HG02623 (cell line): ENCODE measurements around the gene LRMDA.

ENCODE experiments used
- ATAC-seq: cut with Tn5 transposase; IDR thresholded peaks from one replicate; pipeline ENCODE4 v1.9.1; 2021; ENCODE audit warnings: moderate library complexity; ENCODE audit not compliant: unreplicated experiment

LRMDA gene

GRCh38 chr10:76088980-76089379 lies 657.6 kb downstream of the LRMDA start:
- no peak for ATAC-seq

- ATAC-seq, result no peak
Observed at GRCh38 chr10:76089556-76090180, 658.2 kb downstream of the LRMDA start.

GRCh38 chr10:76091926-76092325 lies 660.5 kb downstream of the LRMDA start:
- no peak for ATAC-seq

- no peak for ATAC-seq
Observed at GRCh38 chr10:76106611-76107010, 675.2 kb downstream of the LRMDA start.

- ATAC-seq, result no peak
Observed at GRCh38 chr10:76108563-76109359, 677.3 kb downstream of the LRMDA start.

DNA sequence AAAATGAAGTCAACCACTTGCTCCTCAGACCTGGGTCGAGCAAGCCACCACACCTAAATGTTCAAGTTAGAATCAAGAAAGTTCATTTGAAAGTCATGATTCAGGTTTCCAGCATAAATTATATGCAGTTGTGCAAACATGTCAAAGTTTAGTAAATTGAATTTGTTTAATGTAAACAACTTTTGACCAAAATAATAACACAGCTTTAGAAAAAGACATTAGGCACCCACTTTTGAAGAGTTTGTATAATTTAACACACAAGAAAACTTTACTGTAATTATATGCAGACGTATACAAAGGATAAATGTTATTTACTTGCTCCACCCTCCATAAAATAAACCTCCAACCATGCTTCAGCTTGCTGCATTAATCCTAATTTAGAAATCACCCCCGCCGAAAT lies 680.0 kb downstream of the LRMDA start:
- ATAC-seq, result no peak

GRCh38 chr10:76111986-76112825 lies 680.8 kb downstream of the LRMDA start:
- ATAC-seq, result no peak

DNA sequence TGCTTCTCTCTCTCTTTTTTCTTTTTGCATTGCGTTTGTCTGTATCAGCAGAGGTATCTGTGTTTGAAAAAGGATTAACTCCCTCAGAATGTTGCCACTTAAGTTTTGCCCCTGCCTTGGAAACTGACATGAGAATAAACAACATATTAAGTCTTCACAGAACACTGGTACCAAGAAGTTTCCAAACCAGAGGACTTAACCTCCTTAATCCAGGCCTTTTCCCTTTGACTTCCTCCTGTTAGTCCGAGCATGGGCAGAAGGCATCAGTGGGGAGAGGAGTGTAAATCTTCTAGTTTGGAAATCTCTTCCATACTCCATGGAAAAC lies 681.4 kb downstream of the LRMDA start:
- no peak for ATAC-seq

DNA sequence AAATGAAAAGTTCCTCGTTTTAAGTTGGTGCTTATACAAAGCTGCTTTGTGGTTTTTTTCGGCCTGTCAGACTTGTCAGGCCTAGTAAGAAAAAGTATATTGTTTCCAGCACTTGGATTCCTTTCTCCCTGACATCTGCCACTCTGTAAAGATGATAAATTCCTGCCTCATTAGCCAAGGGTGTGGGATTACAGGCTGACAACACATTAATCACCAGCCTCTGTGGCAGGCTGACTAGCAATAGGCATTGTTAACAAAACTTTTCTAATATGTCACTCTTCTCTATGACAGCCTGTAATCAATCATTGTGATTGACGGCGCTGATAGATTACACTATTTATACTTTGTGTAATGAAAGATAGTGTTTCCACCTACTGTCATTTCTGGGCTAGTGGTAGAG lies 682.5 kb downstream of the LRMDA start:
- ATAC-seq, result no peak

GRCh38 chr10:76114581-76115001 lies 683.2 kb downstream of the LRMDA start:
- ATAC-seq, result no peak

DNA sequence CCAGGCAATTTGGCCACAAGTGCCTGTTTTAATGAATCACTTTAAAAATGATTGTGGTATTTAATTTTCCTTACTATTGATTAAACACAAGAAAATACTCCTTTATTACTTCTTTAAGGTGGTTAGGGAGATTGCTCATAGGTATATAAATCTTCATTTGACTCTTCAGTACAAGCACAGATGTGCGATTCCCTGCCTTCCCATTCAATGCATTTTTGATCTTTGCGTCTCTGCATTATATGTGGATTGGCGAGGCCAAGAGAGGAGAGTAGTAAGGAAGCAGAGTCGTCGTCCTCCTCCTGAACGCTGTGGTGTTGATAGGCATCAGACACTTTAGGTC lies 683.7 kb downstream of the LRMDA start:
- no peak for ATAC-seq

DNA sequence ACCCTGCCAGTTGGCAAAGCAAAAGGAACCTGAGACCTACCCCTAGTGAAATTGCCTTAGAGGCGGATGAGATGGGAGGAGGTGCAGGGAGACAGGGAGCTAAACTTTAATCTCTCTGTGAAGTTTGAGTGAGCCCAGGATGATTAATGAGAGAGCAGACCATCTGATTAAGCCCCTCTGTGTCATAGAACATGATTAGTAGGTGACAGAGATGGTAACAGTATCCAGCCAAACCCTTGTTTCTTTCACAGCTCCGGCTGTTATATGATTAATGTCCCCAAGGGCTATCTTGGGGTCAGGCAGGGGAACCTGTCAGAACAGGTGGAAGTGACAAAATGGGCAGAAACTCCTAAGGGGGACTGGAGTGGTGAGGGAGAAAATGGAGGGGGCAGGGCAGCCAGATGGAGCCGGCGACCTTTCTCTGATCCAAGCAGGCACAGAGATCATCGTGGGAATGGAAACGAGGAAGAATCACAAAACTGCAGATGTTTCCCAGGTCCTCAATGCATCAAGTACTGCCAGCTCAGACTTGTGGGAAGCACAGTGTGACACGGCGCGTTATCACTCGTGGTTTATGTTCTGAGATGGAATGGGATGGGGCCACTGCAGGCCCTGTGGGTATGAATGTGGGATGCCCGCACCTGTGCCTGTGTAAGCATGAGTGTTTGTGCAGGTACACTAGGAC lies 684.2 kb downstream of the LRMDA start:
- no peak for ATAC-seq

DNA sequence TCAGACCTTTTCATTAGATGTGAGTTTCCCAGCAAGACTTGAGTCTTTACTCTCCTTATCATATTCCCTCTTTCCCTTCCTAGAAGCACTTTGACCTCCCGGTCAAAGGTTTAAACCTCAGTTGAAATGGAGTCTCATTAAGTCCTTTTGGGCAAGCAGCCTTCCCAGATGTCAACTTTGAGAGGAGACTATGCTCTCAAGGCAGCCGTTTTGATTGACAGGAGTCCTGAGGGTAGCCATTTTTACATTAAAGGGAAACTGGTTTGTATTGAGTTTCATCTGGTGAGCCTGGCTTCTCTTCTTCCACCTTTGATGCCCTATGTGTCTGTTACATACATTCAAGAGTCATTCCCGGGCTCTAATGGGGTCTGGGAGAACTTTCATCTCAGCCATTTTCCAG lies 685.1 kb downstream of the LRMDA start:
- ATAC-seq, result no peak

DNA sequence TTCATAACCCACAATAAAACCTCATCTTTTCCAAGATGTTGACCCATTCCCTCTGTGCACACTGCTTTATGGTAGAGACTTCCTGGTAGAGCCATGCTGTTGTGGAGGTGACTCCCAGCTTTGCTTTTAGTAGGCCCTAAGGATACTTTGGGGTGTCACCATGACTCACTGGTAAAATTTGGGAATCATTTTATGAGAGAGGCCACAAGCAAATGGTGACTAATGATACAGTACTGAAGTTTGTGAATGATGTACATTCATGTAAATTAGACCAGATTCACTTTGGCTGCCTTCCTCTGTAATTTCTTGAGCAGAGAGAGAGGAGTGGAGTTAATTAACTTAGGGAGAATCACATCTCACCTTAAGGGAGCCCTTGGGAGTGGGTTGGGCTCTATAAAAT lies 686.5 kb downstream of the LRMDA start:
- no peak for ATAC-seq

- ATAC-seq, result no peak
Observed at GRCh38 chr10:76119036-76119435, 687.6 kb downstream of the LRMDA start.

- no peak for ATAC-seq
Observed at GRCh38 chr10:76119515-76119914, 688.1 kb downstream of the LRMDA start.

GRCh38 chr10:76122056-76122455 lies 690.6 kb downstream of the LRMDA start:
- no peak for ATAC-seq

GRCh38 chr10:76124280-76124679 lies 692.9 kb downstream of the LRMDA start:
- ATAC-seq, result no peak

DNA sequence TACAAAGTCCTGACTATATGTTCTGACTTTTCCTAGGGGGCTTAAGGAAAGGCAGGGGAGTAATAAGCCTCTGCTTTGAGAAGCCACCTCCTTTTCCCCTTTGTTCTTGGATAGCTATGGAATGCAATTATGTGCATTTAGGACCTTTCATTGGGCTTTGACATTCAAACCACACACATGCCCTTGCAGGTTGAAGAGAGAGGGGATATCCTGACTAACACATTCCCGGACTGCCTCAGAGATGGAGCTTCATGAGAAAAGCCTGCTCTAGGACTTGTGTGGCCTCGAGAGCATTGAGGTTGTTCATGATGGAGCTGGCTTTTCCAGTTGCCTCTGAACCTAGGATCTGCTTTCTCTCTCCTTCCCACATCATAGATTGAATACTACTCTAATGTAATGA lies 694.5 kb downstream of the LRMDA start:
- ATAC-seq, result no peak

DNA sequence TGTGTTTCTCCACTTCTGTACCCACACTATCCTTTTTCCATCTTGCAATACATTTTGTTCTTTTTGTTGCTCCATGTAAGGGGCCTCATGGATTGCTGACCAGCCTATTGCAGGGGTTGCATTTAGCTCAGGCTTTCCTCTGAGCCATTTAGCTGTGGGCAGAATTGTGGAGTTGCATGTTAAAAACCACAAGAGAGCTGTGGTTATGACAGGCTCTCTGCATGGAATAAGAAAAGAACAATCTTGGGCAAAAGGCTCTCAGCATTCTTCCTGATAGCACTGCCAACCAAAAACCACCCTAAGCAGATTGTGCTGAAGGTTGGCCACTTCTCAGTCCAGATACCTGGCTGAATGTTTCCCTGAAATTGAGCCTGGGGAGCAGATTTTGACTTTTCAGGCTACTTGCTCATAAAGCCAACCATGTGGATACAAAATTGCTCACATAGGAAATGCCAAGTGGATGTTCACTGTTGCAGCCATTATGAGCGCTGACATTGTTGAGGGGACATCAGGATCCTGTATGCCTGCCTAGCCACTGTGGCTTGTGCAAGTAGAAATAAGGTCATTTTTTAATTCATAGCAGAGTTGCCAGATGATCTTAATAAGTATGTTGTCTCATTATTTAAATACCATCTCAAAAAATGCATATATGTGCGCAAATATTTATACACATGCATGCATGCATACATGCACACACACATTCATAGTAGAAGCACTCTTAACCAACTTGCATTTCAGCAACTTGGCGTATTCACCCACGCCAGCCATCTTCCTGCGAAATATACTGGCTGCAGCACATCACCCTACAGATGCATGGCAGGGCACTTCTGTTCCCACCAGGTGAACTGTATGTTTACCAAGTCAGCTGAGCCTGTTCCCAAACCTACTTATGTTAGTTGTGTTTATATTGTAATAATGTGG lies 695.4 kb downstream of the LRMDA start:
- no peak for ATAC-seq
